H9 (cell line): ENCODE measurements around the gene BHLHA15. TPM values are rescaled to one million over a fixed set of nuclear protein-coding genes. Genes with fewer than 3 reads are reported as not detected.

ENCODE experiments used
- DNase-seq: peaks from one replicate; pipeline ENCODE4 v3.0.0-alpha.2; 2017
- H2AFZ ChIP-seq: one replicate; pipeline ENCODE4 v1.6.1; 2013; ENCODE audit warnings: mild to moderate bottlenecking, low read length, control low read depth, moderate library complexity
- H2AK5ac ChIP-seq: 2 replicates; pipeline ENCODE4 v1.6.1; 2013; ENCODE audit warnings: low read length, control low read depth, mixed read lengths; ENCODE audit not compliant: insufficient read length
- H2BK120ac ChIP-seq: one replicate; pipeline ENCODE4 v1.6.1; 2013; ENCODE audit warnings: low read depth, mild to moderate bottlenecking, low read length, control low read depth, inconsistent platforms; ENCODE audit not compliant: poor library complexity, severe bottlenecking
- H2BK12ac ChIP-seq: 2 replicates; pipeline ENCODE4 v1.6.1; 2013; ENCODE audit warnings: low read length, control low read depth, mixed read lengths, low read depth; ENCODE audit not compliant: insufficient read length
- H2BK15ac ChIP-seq: 2 replicates; pipeline ENCODE4 v1.6.1; 2013; ENCODE audit warnings: low read depth, low read length, control low read depth
- H2BK20ac ChIP-seq: one replicate; pipeline ENCODE4 v1.6.1; 2013; ENCODE audit warnings: low read depth, mild to moderate bottlenecking, low read length, control low read depth, inconsistent platforms; ENCODE audit not compliant: poor library complexity, severe bottlenecking
- H2BK5ac ChIP-seq: 2 replicates; pipeline ENCODE4 v1.6.1; 2013; ENCODE audit warnings: low read length, control low read depth, mixed read lengths; ENCODE audit not compliant: insufficient read length
- H3K14ac ChIP-seq: 2 replicates; pipeline ENCODE4 v1.6.1; 2013; ENCODE audit warnings: low read length, control low read depth; ENCODE audit not compliant: insufficient read depth
- H3K18ac ChIP-seq: 2 replicates; pipeline ENCODE4 v1.6.1; 2013; ENCODE audit warnings: low read depth, mild to moderate bottlenecking, mixed read lengths, low read length, control low read depth; ENCODE audit not compliant: insufficient read length
- H3K23ac ChIP-seq: 2 replicates; pipeline ENCODE4 v1.6.1; 2013; ENCODE audit warnings: low read length, control low read depth, mixed read lengths, low read depth; ENCODE audit not compliant: insufficient read length
- H3K23me2 ChIP-seq: 2 replicates; pipeline ENCODE4 v1.6.1; 2013; ENCODE audit warnings: low read depth, mild to moderate bottlenecking, mixed read lengths, low read length, control low read depth; ENCODE audit not compliant: insufficient read length, poor library complexity, severe bottlenecking
- H3K27ac ChIP-seq: 2 replicates; pipeline ENCODE4 v1.5.1; 2013; ENCODE audit warnings: low read length, control low read depth, mixed read lengths, low read depth; ENCODE audit not compliant: insufficient read length
- H3K27me3 ChIP-seq: 2 replicates; pipeline ENCODE4 v1.6.1; 2013; ENCODE audit warnings: low read length, control low read depth, inconsistent platforms; ENCODE audit not compliant: insufficient read depth
- H3K4ac ChIP-seq: 2 replicates; pipeline ENCODE4 v1.6.1; 2013; ENCODE audit warnings: low read depth, mild to moderate bottlenecking, control low read depth, inconsistent platforms, low read length, moderate library complexity
- H3K4me1 ChIP-seq: 2 replicates; pipeline ENCODE4 v1.6.1; 2013; ENCODE audit warnings: low read length, control low read depth, inconsistent platforms; ENCODE audit not compliant: insufficient read depth
- H3K4me2 ChIP-seq: 2 replicates; pipeline ENCODE4 v1.6.1; 2013; ENCODE audit warnings: low read length, control low read depth, mixed read lengths; ENCODE audit not compliant: insufficient read length, insufficient read depth
- H3K56ac ChIP-seq: 2 replicates; pipeline ENCODE4 v1.6.1; 2013; ENCODE audit warnings: low read depth, mild to moderate bottlenecking, mixed read lengths, low read length, control low read depth; ENCODE audit not compliant: insufficient read length
- H3K79me1 ChIP-seq: 2 replicates; pipeline ENCODE4 v1.6.1; 2013; ENCODE audit warnings: low read depth, mild to moderate bottlenecking, moderate library complexity, low read length, control low read depth, inconsistent platforms; ENCODE audit not compliant: insufficient read depth, poor library complexity, severe bottlenecking
- H3K79me2 ChIP-seq: 2 replicates; pipeline ENCODE4 v1.6.1; 2013; ENCODE audit warnings: low read length, control low read depth, inconsistent platforms; ENCODE audit not compliant: insufficient read depth
- H3K9ac ChIP-seq: 2 replicates; pipeline ENCODE4 v1.6.1; 2013; ENCODE audit warnings: low read length, control low read depth, mixed read lengths; ENCODE audit not compliant: insufficient read length; ENCODE audit errors: extremely low read depth
- H3K9me3 ChIP-seq: one replicate; pipeline ENCODE4 v1.6.1; 2013; ENCODE audit warnings: low read depth, low read length, inconsistent platforms; ENCODE audit not compliant: control insufficient read depth
- H3T11ph ChIP-seq: one replicate; pipeline ENCODE4 v1.6.1; 2013; ENCODE audit warnings: mild to moderate bottlenecking, low read length, control low read depth, inconsistent platforms
- H4K20me1 ChIP-seq: one replicate; pipeline ENCODE4 v1.6.1; 2013; ENCODE audit not compliant: control insufficient read depth, insufficient read length, insufficient read depth
- H4K5ac ChIP-seq: 2 replicates; pipeline ENCODE4 v1.6.1; 2013; ENCODE audit warnings: low read depth, mild to moderate bottlenecking, mixed read lengths, low read length, control low read depth; ENCODE audit not compliant: insufficient read length
- H4K8ac ChIP-seq: replicated peaks from 2 replicates; pipeline ENCODE4 v1.6.1; 2013; ENCODE audit warnings: low read length, control low read depth, mixed read lengths, low read depth; ENCODE audit not compliant: insufficient read length
- H4K91ac ChIP-seq: 2 replicates; pipeline ENCODE4 v1.6.1; 2013; ENCODE audit warnings: low read depth, mild to moderate bottlenecking, moderate library complexity, mixed read lengths, low read length, control low read depth; ENCODE audit not compliant: insufficient read length
- H3K27ac Mint-ChIP-seq, 3 experiments: 2 replicates in 2 of 3; 3 replicates in 1 of 3; pipeline ENCODE4 v1.8.0; 2020 to 2021; ENCODE audit warnings: mixed read lengths in 3 of 3, mild to moderate bottlenecking in 1 of 3, moderate library complexity in 1 of 3
- H3K27me3 Mint-ChIP-seq: 2 replicates; pipeline ENCODE4 v1.8.0; 2021; ENCODE audit warnings: low read depth, mild to moderate bottlenecking, moderate library complexity, mixed read lengths
- H3K36me3 Mint-ChIP-seq, 3 experiments: 2 replicates in 2 of 3; 3 replicates in 1 of 3; pipeline ENCODE4 v1.8.0; 2020 to 2021; ENCODE audit warnings: low read depth in 3 of 3, mixed read lengths in 3 of 3; ENCODE audit not compliant: insufficient read depth in 1 of 3
- H3K4me1 Mint-ChIP-seq, 2 experiments: 2 replicates each; pipeline ENCODE4 v1.8.0; 2020; ENCODE audit warnings: mixed read lengths in 2 of 2
- H3K4me3 Mint-ChIP-seq, 2 experiments: 2 replicates in 1 of 2; 3 replicates in 1 of 2; pipeline ENCODE4 v1.8.0; 2020 to 2021; ENCODE audit warnings: mild to moderate bottlenecking in 2 of 2, mixed read lengths in 2 of 2, moderate library complexity in 1 of 2
- H3K9me3 Mint-ChIP-seq, 2 experiments: 2 replicates in 1 of 2; 3 replicates in 1 of 2; pipeline ENCODE4 v1.8.0; 2020; ENCODE audit warnings: mild to moderate bottlenecking in 2 of 2, mixed read lengths in 2 of 2, moderate library complexity in 1 of 2
- WGBS: extraction: QIAGEN DNeasy Blood & Tissue Kit; methylation state at CpG from one replicate; pipeline ENCODE4 v1.1.7; 2013; ENCODE audit warnings: missing lambda C conversion rate, low lambda C conversion rate, mixed read lengths; ENCODE audit not compliant: insufficient read length; ENCODE audit errors: extremely low coverage; 5-methylcytosine and 5-hydroxymethylcytosine counted together
- total RNA-seq: library from RNA; stranded (reverse); gene quantifications from 2 replicates; pipeline ENCODE4 v1.2.1, GENCODE V29; 2021
- TF ChIP-seq, protein P1 (sequence below): fragments of 200-600 bp; sonication (generic); conservative IDR thresholded peaks from 3 replicates; pipeline ENCODE4 v1.8.0; 2021; ENCODE audit warnings: antibody characterized with exemption, mild to moderate bottlenecking

The BHLHA15 gene
- total RNA-seq, 1 experiment from 2014 or later, result 1.4 TPM

GRCh38 chr7:98238976-98239375 is 27.7 kb downstream of the BHLHA15 start:
- Histone ChIP-seq H2AFZ (no peak overlapping the region), H3K4ac (no peak overlapping the region), H4K8ac (no peak overlapping the region), H2BK12ac (no peak overlapping the region), H3K4me1 (no peaks in the 10 kb centered on the region), H2AK5ac (no peak overlapping the region), H3K23ac (no peak overlapping the region), H3K9me3 (no peaks in the 10 kb centered on the region), H3K79me1 (no peaks in the 10 kb centered on the region), H3K4me2 (no peak overlapping the region), H4K91ac (no peak overlapping the region), H4K20me1 (no peaks in the 10 kb centered on the region), H2BK120ac (no peak overlapping the region), H3K23me2 (peaks cover 2% of the 10 kb centered on the region), H2BK20ac (no peak overlapping the region), H2BK5ac (no peak overlapping the region), H3K56ac (no peak overlapping the region), H3K27me3 (no peaks in the 10 kb centered on the region), H3K14ac (no peak overlapping the region), H4K5ac (no peak overlapping the region), H3K79me2 (no peaks in the 10 kb centered on the region), H3K27ac (no peak overlapping the region), H3K9ac (no peak overlapping the region), H3T11ph (no peak overlapping the region), H2BK15ac (no peak overlapping the region), H3K18ac (no peak overlapping the region)
- Mint-ChIP-seq H3K27me3 (no peaks in the 10 kb centered on the region), H3K27ac (peak overlapping the region in 2 of 3 experiments; percentile 18 to 74; a peak in 2 of 7 replicates), H3K9me3 (no peaks in the 10 kb centered on the region), H3K4me1 (peaks cover 0 to 13% of the 10 kb centered on the region in 2 experiments; a peak in 3 of 4 replicates), H3K36me3 (peaks cover 0 to 3% (median 2%) of the 10 kb centered on the region in 3 experiments; a peak in 1 of 7 replicates), H3K4me3 (no peak overlapping the region)
- WGBS, result no CpG with 5 or more reads among the region's 9 CpGs
- no peak for DNase-seq
- TF ChIP-seq, protein P1, sequence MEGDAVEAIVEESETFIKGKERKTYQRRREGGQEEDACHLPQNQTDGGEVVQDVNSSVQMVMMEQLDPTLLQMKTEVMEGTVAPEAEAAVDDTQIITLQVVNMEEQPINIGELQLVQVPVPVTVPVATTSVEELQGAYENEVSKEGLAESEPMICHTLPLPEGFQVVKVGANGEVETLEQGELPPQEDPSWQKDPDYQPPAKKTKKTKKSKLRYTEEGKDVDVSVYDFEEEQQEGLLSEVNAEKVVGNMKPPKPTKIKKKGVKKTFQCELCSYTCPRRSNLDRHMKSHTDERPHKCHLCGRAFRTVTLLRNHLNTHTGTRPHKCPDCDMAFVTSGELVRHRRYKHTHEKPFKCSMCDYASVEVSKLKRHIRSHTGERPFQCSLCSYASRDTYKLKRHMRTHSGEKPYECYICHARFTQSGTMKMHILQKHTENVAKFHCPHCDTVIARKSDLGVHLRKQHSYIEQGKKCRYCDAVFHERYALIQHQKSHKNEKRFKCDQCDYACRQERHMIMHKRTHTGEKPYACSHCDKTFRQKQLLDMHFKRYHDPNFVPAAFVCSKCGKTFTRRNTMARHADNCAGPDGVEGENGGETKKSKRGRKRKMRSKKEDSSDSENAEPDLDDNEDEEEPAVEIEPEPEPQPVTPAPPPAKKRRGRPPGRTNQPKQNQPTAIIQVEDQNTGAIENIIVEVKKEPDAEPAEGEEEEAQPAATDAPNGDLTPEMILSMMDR, result no peak
